ENCODE measurements around the gene ZNF488.

DNA sequence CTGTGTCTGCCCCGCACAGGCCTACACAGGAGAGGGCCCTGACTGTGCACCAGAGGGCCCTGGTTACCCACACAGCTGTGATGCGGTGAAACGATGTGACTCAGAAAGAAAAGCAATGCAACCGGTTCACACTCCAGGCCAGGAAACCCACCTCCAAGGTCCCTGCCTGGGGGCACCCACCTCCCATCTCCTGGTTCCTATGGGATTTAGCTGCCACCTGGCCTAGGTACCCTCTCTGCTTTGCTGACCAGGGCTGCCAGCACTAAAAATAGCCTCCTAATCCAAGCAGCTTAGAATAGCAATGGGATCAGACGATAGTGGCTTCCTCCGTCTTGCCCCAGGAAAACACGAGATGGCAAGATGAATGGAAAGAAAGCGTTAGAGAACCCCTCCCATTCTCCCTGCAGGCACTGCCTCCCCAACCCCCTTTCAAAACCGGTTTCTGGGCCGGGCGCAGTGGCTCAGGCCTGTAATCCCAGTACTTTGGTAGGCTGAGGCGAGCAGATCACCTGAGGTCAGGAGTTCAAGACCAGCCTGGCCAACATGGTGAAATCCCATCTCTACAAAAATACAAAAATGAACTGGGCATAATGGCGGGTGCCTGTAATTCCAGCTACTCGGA is 23.6 kb downstream of the ZNF488 start:
- no peak for TF ChIP-seq CTCF (IDR thresholded peaks at IDR 0.05; ENCODE audit: low read depth, low read length, poor library complexity, severe bottlenecking)
- TF ChIP-seq EZH2phosphoT487 (IDR thresholded peaks at IDR 0.05; ENCODE audit: borderline replicate concordance, low read length) = no peak
